ENCODE results near the gene CRACR2B.

GRCh38 chr11:834371-835316, 6.9 kb downstream of the CRACR2B start:
- TF ChIP-seq EZH2 (IDR thresholded peaks at IDR 0.05; ENCODE audit: low read depth) (no peak), CTCF (conservative IDR thresholded peaks at IDR 0.05) (no peak)
